WERI-Rb-1 (cell line): Measurements from ENCODE around the gene CDH4.

ENCODE experiments used
- DNase-seq: peaks from one replicate; pipeline ENCODE4 v3.0.0-alpha.2; 2020
- H3K27ac ChIP-seq: fragments of 250-450 bp; sonication (Bioruptor Pico); 2 replicates; pipeline ENCODE4 v1.5.1; 2020; ENCODE audit warnings: mild to moderate bottlenecking, moderate library complexity
- H3K27me3 ChIP-seq: fragments of 250-450 bp; sonication (Bioruptor Pico); 2 replicates; pipeline ENCODE4 v1.5.1; 2021; ENCODE audit warnings: mild to moderate bottlenecking, low read depth, moderate library complexity; ENCODE audit not compliant: insufficient read depth, severe bottlenecking
- H3K36me3 ChIP-seq: fragments of 250-450 bp; sonication (Bioruptor Pico); 2 replicates; pipeline ENCODE4 v1.5.1; 2020; ENCODE audit warnings: mild to moderate bottlenecking, moderate library complexity
- H3K4me3 ChIP-seq: 2 replicates; pipeline ENCODE4 v1.5.1; 2011; ENCODE audit warnings: low read depth, mild to moderate bottlenecking, control low read depth, low read length
- H3K9me3 ChIP-seq: fragments of 250-450 bp; sonication (Bioruptor Pico); 2 replicates; pipeline ENCODE4 v1.5.1; 2021; ENCODE audit warnings: mild to moderate bottlenecking, moderate library complexity; ENCODE audit not compliant: severe bottlenecking
- CTCF ChIP-seq: IDR thresholded peaks from 2 replicates; pipeline ENCODE4 v1.5.1; 2011; ENCODE audit warnings: low read depth, mild to moderate bottlenecking, control low read depth, inconsistent platforms, low read length

CDH4 gene

GRCh38 chr20:61848851-61849250 is 596.8 kb downstream of the CDH4 start:
- Histone ChIP-seq H3K9me3 (peaks cover 3% of the 10 kb centered on the region), H3K27me3 (peaks cover 100% of the 10 kb centered on the region), H3K27ac (no peak overlapping the region), H3K36me3 (no peaks in the 10 kb centered on the region), H3K4me3 (no peak overlapping the region)
- no peak for TF ChIP-seq CTCF
- no peak for DNase-seq

GRCh38 chr20:61849376-61849775 is 597.3 kb downstream of the CDH4 start:
- no peak for TF ChIP-seq CTCF

GRCh38 chr20:61849822-61850221 is 597.8 kb downstream of the CDH4 start:
- Histone ChIP-seq H3K27ac (no peak overlapping the region), H3K27me3 (peaks cover 95% of the 10 kb centered on the region), H3K4me3 (no peak overlapping the region), H3K36me3 (no peaks in the 10 kb centered on the region), H3K9me3 (peaks cover 3% of the 10 kb centered on the region)
- TF ChIP-seq CTCF, result no peak
- DNase-seq, result no peak

More at GRCh38 chr20:61849376-61849775, 597.3 kb downstream of the CDH4 start:
- no peak overlapping the region for H3K27ac ChIP-seq
- no peak for DNase-seq
- H3K9me3 ChIP-seq, result peaks cover 3% of the 10 kb centered on the region
- H3K36me3 ChIP-seq, result no peaks in the 10 kb centered on the region
- no peak overlapping the region for H3K4me3 ChIP-seq
- H3K27me3 ChIP-seq, result peaks cover 99% of the 10 kb centered on the region

- Histone ChIP-seq H3K36me3 (no peaks in the 10 kb centered on the region), H3K27ac (no peak overlapping the region), H3K27me3 (peaks cover 91% of the 10 kb centered on the region), H3K4me3 (no peak overlapping the region), H3K9me3 (peaks cover 3% of the 10 kb centered on the region)
- DNase-seq, result no peak
- no peak for TF ChIP-seq CTCF
Observed at GRCh38 chr20:61850457-61850856, 598.4 kb downstream of the CDH4 start.

- TF ChIP-seq CTCF, result no peak
- Histone ChIP-seq H3K36me3 (no peaks in the 10 kb centered on the region), H3K4me3 (no peak overlapping the region), H3K9me3 (peaks cover 1% of the 10 kb centered on the region), H3K27ac (no peak overlapping the region), H3K27me3 (peaks cover 91% of the 10 kb centered on the region)
- no peak for DNase-seq
Observed at GRCh38 chr20:61850926-61851900, 599.2 kb downstream of the CDH4 start.
